ENCODE results near the gene RRP9.

GRCh38 chr3:51934991-51935885 lies 6.5 kb downstream of the RRP9 start:
- TF ChIP-seq REST (IDR thresholded peaks at IDR 0.05; ENCODE audit: insufficient replicate concordance, low read depth), result no peak
- TF ChIP-seq CTCF (IDR thresholded peaks at IDR 0.05; ENCODE audit: insufficient read depth, low read length), result no peak
- TF ChIP-seq POLR2AphosphoS5 (IDR thresholded peaks at IDR 0.05; ENCODE audit: low read depth), result no peak
- TF ChIP-seq GABPA (IDR thresholded peaks at IDR 0.05; ENCODE audit: low read depth), result no peak
